NCI-H2107 treated with DMSO at 0.1 percent for 48 hours (cell line): Measurements from ENCODE around the gene BICRA.

Source experiments
- DNase-seq: peaks from one replicate; lab custom pipeline; 2025; ENCODE audit not compliant: unreplicated experiment; lab: John Stamatoyannopoulos, UW

The BICRA gene

DNA sequence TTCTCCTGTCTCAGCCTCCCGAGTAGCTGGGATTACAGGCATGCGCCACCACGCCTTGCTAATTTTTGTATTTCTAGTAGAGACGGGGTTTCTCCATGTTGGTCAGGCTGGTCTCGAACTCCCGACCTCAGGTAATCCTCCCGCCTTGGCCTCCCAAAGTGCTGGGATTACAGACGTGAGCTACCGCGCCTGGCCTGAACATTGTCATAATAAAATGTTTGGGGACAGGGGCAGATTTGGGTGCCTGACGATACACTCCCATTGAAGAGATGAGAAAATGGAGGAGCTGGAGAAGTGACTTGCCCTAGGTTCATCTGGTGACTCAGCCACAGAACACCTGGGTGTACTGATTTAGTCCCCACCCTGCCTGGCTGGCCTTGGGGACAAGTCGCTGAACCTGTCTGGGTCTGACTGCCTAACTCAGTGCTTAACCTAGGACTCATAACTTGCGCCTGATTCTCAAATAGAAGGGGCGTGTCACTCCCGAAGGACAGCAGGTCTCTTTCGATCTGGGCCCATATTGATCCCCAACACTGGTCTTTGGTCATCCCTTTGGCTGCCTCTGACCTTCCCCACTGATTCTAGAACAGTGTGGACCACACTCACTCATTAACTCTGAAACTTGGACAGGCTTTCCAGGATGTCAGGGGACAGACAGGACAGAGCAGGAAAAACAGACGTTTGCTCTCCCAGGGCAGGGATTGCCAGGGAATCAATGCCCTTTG is 7.6 kb upstream of the BICRA start:
- DNase-seq: no peak

DNA sequence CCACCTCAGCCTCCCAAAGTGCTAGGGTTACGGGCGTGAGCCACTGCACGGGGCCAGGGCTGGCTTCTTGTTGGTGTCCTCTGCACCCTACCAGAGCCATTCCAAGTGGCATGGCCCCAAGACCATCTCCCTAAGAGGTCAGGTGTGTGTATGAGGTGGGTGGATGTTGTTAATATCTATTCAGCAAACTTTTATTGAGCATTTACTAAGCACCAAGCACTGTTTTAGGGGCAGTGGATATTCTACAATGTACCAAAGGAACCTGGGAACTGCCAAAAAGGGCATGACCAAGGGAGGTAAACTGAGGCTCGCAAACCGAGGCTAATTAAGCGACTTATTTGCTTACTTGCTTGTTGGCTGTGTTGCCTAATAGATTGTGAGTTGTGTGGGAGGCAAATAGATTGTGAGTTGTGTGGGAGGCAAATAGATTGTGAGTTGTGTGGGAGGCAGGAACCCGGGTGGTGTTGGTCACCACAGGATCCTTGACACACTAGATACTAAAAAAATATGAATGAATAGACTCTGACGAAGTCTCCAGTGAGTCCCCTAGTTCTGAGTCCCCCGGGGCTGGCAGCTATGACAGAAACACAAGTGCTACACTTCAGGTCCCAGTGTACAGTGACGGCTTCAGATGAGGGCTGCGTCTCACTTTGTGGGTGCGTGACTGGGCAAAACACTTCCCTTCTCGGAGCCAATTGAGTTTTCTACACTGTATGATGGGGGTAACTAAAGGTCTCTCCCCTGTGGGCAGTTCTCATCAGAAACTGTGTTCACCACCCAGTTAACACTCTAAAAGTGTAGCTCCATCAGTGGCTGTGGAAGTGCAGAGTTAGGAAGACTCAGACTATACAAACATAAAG is 5.0 kb upstream of the BICRA start:
- no peak for DNase-seq

GRCh38 chr19:47607564-47608073 is 1.3 kb upstream of the BICRA start:
- no peak for DNase-seq

- DNase-seq: peak; percentile 34
Measured at GRCh38 chr19:47608074-47608918, 638 bp upstream of the BICRA start.

- DNase-seq: no peak
Measured at GRCh38 chr19:47609906-47610894, 1.3 kb downstream of the BICRA start.

- no peak for DNase-seq
Measured at GRCh38 chr19:47610902-47611301, 2.0 kb downstream of the BICRA start.

DNA sequence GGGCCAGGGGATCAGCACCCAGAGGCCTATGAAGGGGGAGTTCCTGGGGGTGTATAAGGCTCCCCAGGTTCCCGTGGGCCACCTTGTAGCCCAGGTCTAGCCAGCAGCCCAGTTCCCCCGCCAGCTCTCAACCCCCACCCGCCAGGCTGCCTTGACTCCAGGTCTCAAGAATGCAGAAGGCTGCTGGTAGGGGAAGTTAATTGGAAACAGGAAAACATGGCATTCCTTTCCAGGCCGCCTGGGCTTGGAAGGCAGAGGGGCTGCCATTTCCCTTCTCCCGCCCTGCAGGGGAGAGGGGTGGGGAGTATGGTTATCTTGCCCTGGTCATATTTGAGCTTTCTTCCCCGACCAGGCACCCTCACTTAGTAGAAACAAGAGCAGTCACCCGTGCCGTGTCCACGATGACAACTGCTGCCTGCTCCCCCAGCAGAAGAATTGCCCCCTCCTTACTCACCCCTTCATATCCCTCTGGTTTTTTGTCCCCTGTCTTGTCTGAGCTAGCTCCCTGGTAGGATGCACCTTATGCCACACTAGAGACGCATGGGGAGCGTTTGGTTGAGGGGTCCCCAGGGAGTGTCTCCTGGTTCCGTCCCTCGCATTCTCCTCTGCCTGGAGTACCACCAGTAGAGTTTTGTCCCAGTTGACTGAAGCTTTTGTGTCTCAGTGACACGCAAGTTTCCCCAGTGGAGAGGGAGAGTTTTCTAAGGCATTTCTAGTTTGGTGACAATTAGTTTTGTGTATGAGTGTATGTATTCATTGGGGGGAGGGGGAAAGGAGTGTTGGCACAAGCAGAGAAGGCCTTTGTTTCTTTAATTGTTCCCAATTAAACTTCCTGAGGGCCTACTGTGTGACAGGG is 4.5 kb downstream of the BICRA start:
- peak; percentile 3 for DNase-seq

DNA sequence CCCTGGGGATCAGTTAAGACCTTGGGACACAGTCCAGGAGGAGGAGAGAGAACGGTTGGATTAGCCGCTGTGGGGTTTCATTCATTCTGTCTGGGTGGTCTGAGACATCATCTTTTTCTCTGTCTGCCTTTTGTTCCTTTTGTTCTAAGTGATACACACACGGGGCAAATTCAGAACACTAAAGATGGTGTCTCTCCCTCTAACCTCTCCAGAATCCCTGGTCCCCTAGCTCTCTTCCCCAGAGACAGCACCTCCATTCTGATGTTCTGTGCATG is 5.0 kb downstream of the BICRA start:
- no peak for DNase-seq

GRCh38 chr19:47614559-47614958 is 5.6 kb downstream of the BICRA start:
- no peak for DNase-seq

GRCh38 chr19:47615230-47615629 is 6.3 kb downstream of the BICRA start:
- DNase-seq: no peak

DNA sequence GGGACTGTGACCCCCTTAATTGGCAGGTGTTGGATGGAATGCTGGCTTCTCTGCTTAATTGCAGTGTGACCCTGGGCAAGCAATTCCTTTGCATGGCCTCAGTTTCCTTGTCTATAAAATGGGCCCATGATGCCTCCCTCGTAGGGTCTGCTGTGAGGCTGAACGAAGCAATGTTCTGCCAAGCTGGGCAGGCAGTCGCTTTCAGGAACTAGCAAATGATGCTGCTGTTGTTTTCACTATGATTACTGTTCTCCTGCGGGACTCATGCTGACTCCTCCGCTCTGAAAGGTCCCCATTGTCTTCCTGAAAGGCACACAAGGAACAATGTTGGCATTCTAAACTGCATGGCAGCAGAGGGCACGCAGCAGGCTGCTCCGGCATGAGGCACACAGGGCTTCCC is 6.8 kb downstream of the BICRA start:
- no peak for DNase-seq

- no peak for DNase-seq
Measured at GRCh38 chr19:47618771-47619170, 9.8 kb downstream of the BICRA start.

- no peak for DNase-seq
Measured at GRCh38 chr19:47619763-47620162, 10.8 kb downstream of the BICRA start.

DNA sequence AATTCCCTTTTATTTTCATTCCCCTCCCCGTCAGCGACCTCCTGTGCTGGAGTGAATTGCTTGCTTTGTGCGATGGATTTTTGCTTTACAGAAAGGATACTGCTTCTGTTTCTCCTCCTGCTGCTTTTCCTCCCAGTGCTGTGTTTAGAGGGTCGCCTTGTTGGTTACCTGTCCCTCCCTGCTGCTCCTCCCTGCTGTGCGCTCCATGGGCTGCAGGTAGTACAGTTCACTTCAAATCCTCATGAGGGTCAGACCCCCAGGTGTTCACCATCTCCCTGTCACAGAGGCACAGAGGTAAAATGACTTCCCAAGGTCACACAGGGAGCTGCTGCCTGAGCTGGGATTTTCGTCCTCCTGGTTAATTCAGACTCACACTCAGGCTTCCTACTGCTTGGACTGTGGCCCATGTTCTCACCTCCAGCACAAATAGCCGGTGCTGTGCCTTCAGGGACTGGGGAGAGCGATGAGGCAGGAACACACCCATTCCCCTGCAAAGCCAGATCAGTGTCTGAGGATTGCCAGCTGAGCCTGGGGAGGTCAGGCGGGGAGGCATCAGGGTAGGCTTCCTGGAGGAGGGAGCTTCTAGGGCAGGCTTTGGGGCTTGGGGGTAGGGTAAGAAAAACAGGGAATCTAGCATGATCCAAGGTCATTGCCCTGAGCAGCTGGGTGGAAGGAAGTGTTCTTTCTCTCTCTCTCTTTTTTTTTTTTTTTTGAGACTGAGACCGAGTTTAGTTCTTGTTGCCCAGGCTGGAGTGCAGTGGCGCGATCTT is 14.4 kb downstream of the BICRA start:
- DNase-seq: no peak

- DNase-seq: no peak
Measured at GRCh38 chr19:47623921-47624391, 15.0 kb downstream of the BICRA start.

GRCh38 chr19:47625650-47626049 is 16.7 kb downstream of the BICRA start:
- no peak for DNase-seq

GRCh38 chr19:47626238-47626637 is 17.3 kb downstream of the BICRA start:
- no peak for DNase-seq

GRCh38 chr19:47628078-47628771 is 19.3 kb downstream of the BICRA start:
- no peak for DNase-seq
